ENCODE measurements around the gene ASB1. TPM values are rescaled to one million over a fixed set of nuclear protein-coding genes. Genes with fewer than 3 reads are reported as not detected.

Gene ASB1
- total and polyA plus RNA-seq, 2 of the 13 experiments (the other 11 are each of a cell fraction or from before 2014, with no cell fraction given), result 48.6 to 49.2 TPM

DNA sequence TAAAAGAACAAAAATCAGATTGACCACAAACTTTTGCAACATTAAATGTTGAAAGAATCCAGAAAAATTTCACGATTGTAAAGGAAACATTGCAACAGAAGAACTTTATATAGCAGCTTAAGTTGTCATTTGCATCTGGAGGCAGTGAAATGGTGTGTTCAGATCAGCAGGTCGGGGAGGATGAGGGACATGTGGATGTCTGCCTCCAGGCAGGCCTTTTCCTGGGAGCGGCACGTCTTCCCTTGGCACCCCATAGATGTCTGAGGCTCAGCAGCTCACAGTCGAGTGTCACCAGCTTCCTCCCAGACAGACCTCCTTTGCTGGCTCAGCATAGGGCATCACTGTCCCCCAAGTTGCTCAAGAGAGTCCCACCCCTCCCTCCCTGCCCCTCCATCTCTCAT lies 44.3 kb upstream of the ASB1 start:
- H3K36me3 ChIP-seq (replicated peaks in 1 of 2; ENCODE audit: control insufficient read depth in 1 of 2, insufficient read depth in 2 of 2, low read length in 2 of 2), result peaks cover 0 to 3% of the 10 kb centered on the region in 2 experiments; a peak in 2 of 5 replicates
- H4K20me1 ChIP-seq (ENCODE audit: insufficient read depth, low read length), result no peaks in the 10 kb centered on the region
- H2AFZ ChIP-seq (ENCODE audit: low read length), result no peak overlapping the region
- H3K4me3 ChIP-seq (replicated peaks in 1 of 3; ENCODE audit: insufficient read depth in 1 of 3, low read depth in 2 of 3, low read length in 3 of 3), result no peak overlapping the region
- TF ChIP-seq CREM (IDR thresholded peaks at IDR 0.05), result no peak
- no peak for TF ChIP-seq CREM (CRISPR knock-in tag; IDR thresholded peaks at IDR 0.05)
- TF ChIP-seq MEF2D (CRISPR knock-in tag; IDR thresholded peaks at IDR 0.05), result no peak
- TF ChIP-seq FOXC1 (CRISPR knock-in tag; IDR thresholded peaks at IDR 0.05; ENCODE audit: borderline replicate concordance), result no peak
- TF ChIP-seq ZNF12 (CRISPR knock-in tag; IDR thresholded peaks at IDR 0.05), result no peak
- TF ChIP-seq ZNF18 (CRISPR knock-in tag; IDR thresholded peaks at IDR 0.05; ENCODE audit: insufficient replicate concordance), result no peak
- 84% methylated on average over 5 of the region's 5 CpGs for WGBS (ENCODE audit: low lambda C conversion rate)
- no peak overlapping the region for H3K27ac ChIP-seq (ENCODE audit: extremely low read length, insufficient read depth, low read length)
- ATAC-seq (no peak), FAIRE-seq (no peak), DNase-seq (ENCODE audit: low spot score) (no peak)
- no peaks in the 10 kb centered on the region for H3K79me2 ChIP-seq (ENCODE audit: insufficient read depth, low read length)
- CTCF ChIA-PET (ENCODE audit: low intra/inter-chr PET ratio, low total read pairs), result no interaction called here
- in situ Hi-C loops (cut with HindIII; ENCODE audit: extremely low pct_ligation_motif_present, low pct_unique_long_range_greater_than_20kb) (no loop called here), intact Hi-C loops (cut with micrococcal nuclease; ENCODE audit: unreplicated experiment) (no loop called here)
- POLR2A ChIA-PET, result no interaction called here
- H3K4me1 ChIP-seq (ENCODE audit: insufficient read depth, low read length), result no peaks in the 10 kb centered on the region
- H3K4me2 ChIP-seq (ENCODE audit: low read depth, low read length), result no peak overlapping the region
- H3K27me3 ChIP-seq (ENCODE audit: control insufficient read depth in 1 of 2, insufficient read depth in 2 of 2, low read length in 2 of 2), result no peaks in the 10 kb centered on the region
- H3K9me3 ChIP-seq (ENCODE audit: low read length), result no peaks in the 10 kb centered on the region
- BruUV-seq (replicated peaks), result no TSS peak
- H3K9ac ChIP-seq (ENCODE audit: insufficient read depth, low read depth, low read length), result no peak overlapping the region

GRCh38 chr2:238383135-238383534 lies 43.6 kb upstream of the ASB1 start:
- Histone ChIP-seq H3K9me3 (ENCODE audit: low read length) (no peaks in the 10 kb centered on the region), H4K20me1 (ENCODE audit: insufficient read depth, low read length) (no peaks in the 10 kb centered on the region), H3K79me2 (ENCODE audit: insufficient read depth, low read length) (no peaks in the 10 kb centered on the region), H3K27me3 (ENCODE audit: control insufficient read depth in 1 of 2, insufficient read depth in 2 of 2, low read length in 2 of 2) (no peaks in the 10 kb centered on the region), H3K4me2 (ENCODE audit: low read depth, low read length) (no peak overlapping the region), H3K9ac (ENCODE audit: insufficient read depth, low read depth, low read length) (no peak overlapping the region), H2AFZ (ENCODE audit: low read length) (no peak overlapping the region), H3K36me3 (replicated peaks in 1 of 2; ENCODE audit: control insufficient read depth in 1 of 2, insufficient read depth in 2 of 2, low read length in 2 of 2) (peaks cover 0 to 3% of the 10 kb centered on the region in 2 experiments; a peak in 2 of 5 replicates), H3K27ac (ENCODE audit: extremely low read length, insufficient read depth, low read length) (no peak overlapping the region), H3K4me3 (replicated peaks in 1 of 3; ENCODE audit: insufficient read depth in 1 of 3, low read depth in 2 of 3, low read length in 3 of 3) (no peak overlapping the region), H3K4me1 (ENCODE audit: insufficient read depth, low read length) (no peaks in the 10 kb centered on the region)
- CTCF ChIA-PET (ENCODE audit: low intra/inter-chr PET ratio, low total read pairs), result no interaction called here
- intact Hi-C loops (cut with micrococcal nuclease; ENCODE audit: unreplicated experiment), result no loop called here
- no TSS peak for BruUV-seq (replicated peaks)
- DNase-seq (ENCODE audit: low spot score) (no peak), ATAC-seq (no peak), FAIRE-seq (no peak)
- WGBS (ENCODE audit: low lambda C conversion rate), result 87% methylated on average over 5 of the region's 5 CpGs
- in situ Hi-C loops (cut with HindIII; ENCODE audit: extremely low pct_ligation_motif_present, low pct_unique_long_range_greater_than_20kb), result no loop called here
- TF ChIP-seq, protein P1, sequence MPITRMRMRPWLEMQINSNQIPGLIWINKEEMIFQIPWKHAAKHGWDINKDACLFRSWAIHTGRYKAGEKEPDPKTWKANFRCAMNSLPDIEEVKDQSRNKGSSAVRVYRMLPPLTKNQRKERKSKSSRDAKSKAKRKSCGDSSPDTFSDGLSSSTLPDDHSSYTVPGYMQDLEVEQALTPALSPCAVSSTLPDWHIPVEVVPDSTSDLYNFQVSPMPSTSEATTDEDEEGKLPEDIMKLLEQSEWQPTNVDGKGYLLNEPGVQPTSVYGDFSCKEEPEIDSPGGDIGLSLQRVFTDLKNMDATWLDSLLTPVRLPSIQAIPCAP (CRISPR knock-in tag; IDR thresholded peaks at IDR 0.05; ENCODE audit: low read depth), result no peak
- POLR2A ChIA-PET, result no interaction called here

All from HepG2 (cell line).